HuH-7.5 (cell line): ENCODE data around the gene PUSL1.
A peak's percentile ranks its signal among the peaks of the same experiment; 100 is the strongest.

Experiments used
- DNase-seq: peaks from one replicate; pipeline ENCODE4 v3.0.0; 2011; ENCODE audit warnings: low spot score

PUSL1 gene

GRCh38 chr1:1325288-1326074 lies 17.1 kb downstream of the PUSL1 start:
- no peak for DNase-seq

GRCh38 chr1:1326075-1326605 lies 17.7 kb downstream of the PUSL1 start:
- DNase-seq = no peak

- DNase-seq = no peak
These were observed 18.9 kb downstream of the PUSL1 start for GRCh38 chr1:1327291-1327690.

GRCh38 chr1:1328254-1328653 lies 19.9 kb downstream of the PUSL1 start:
- DNase-seq = no peak

- DNase-seq = no peak
These were observed 21.2 kb downstream of the PUSL1 start for GRCh38 chr1:1329304-1330210.

- DNase-seq = no peak
These were observed 22.1 kb downstream of the PUSL1 start for GRCh38 chr1:1330366-1331067.

- DNase-seq = no peak
These were observed 22.9 kb downstream of the PUSL1 start, which contains the start of gene TAS1R3 for GRCh38 chr1:1331068-1331965. Gene TAS1R3, plus strand, starts transcription at chr1:1331280. Its CDS starts 66 bp downstream, at chr1:1331346.

- DNase-seq = no peak
These were observed 23.8 kb downstream of the PUSL1 start for GRCh38 chr1:1332031-1332755.

- DNase-seq = no peak
These were observed 24.5 kb downstream of the PUSL1 start for GRCh38 chr1:1332774-1333480.

- DNase-seq = no peak
These were observed 25.3 kb downstream of the PUSL1 start for GRCh38 chr1:1333551-1334241.

- DNase-seq = no peak
These were observed 26.4 kb downstream of the PUSL1 start for GRCh38 chr1:1334835-1335234.

GRCh38 chr1:1335283-1335682 lies 26.9 kb downstream of the PUSL1 start:
- DNase-seq = no peak

- no peak for DNase-seq
These were observed 27.4 kb downstream of the PUSL1 start for GRCh38 chr1:1335792-1336248.

- DNase-seq = no peak
These were observed 28.0 kb downstream of the PUSL1 start for GRCh38 chr1:1336446-1336845.

GRCh38 chr1:1336931-1337792 lies 28.8 kb downstream of the PUSL1 start:
- no peak for DNase-seq

- peak; percentile 70 for DNase-seq
These were observed 29.4 kb downstream of the PUSL1 start for GRCh38 chr1:1337793-1338147.

GRCh38 chr1:1338278-1338677 lies 29.9 kb downstream of the PUSL1 start:
- no peak for DNase-seq

- DNase-seq = no peak
These were observed 31.8 kb downstream of the PUSL1 start for GRCh38 chr1:1340185-1340584.
